HCT116 (cell line): ENCODE results near the gene MCC.

Source experiments
- CBX3 ChIP-seq: IDR thresholded peaks from 2 replicates; pipeline ENCODE4 v1.6.1; 2012; ENCODE audit warnings: low read depth
- CEBPB ChIP-seq: IDR thresholded peaks from 2 replicates; pipeline ENCODE4 v1.6.1; 2012; ENCODE audit warnings: low read depth
- EZH2 ChIP-seq: fragments of 200-600 bp; sonication (generic); IDR thresholded peaks from 2 replicates; pipeline ENCODE4 v1.6.1; 2017; ENCODE audit warnings: antibody characterized with exemption, mixed run types
- EZH2phosphoT487 ChIP-seq: fragments of 200-600 bp; IDR thresholded peaks from 2 replicates; pipeline ENCODE4 v1.6.1; 2018; ENCODE audit warnings: antibody characterized with exemption, borderline replicate concordance
- POLR2A ChIP-seq: IDR thresholded peaks from 2 replicates; pipeline ENCODE4 v1.7.0; 2011; ENCODE audit warnings: borderline replicate concordance; ENCODE audit not compliant: insufficient read depth, insufficient read length; ENCODE audit errors: extremely low read depth
- POLR2AphosphoS5 ChIP-seq: IDR thresholded peaks from 2 replicates; pipeline ENCODE4 v1.6.1; 2011; ENCODE audit warnings: mild to moderate bottlenecking, low read depth, low read length, moderate library complexity
- RAD21 ChIP-seq: IDR thresholded peaks from 2 replicates; pipeline ENCODE4 v1.6.1; 2012; ENCODE audit warnings: low read depth, mild to moderate bottlenecking
- YY1 ChIP-seq: IDR thresholded peaks from 2 replicates; pipeline ENCODE4 v1.6.1; 2011; ENCODE audit warnings: low read length, low read depth, moderate library complexity, mild to moderate bottlenecking; ENCODE audit not compliant: insufficient replicate concordance; ENCODE audit errors: extremely low read depth
- ZNF274 ChIP-seq: fragments of 200-500 bp; sonication (Bioruptor generic); IDR thresholded peaks from 2 replicates; pipeline ENCODE4 v1.6.1; 2014; ENCODE audit warnings: mild to moderate bottlenecking, low read depth, low read length, inconsistent platforms
- TF ChIP-seq, protein P1 (sequence below), 3 experiments: fragments of 200-600 bp in 1 of 3; sonication (generic) in 1 of 3; IDR thresholded peaks in 2 of 3; conservative IDR thresholded peaks in 1 of 3; 2 replicates each; pipeline ENCODE4 v1.5.1; 2012 to 2017; ENCODE audit warnings: low read depth in 2 of 3, low read length in 2 of 3, antibody characterized with exemption in 1 of 3, borderline replicate concordance in 1 of 3, control low read depth in 1 of 3, mild to moderate bottlenecking in 1 of 3, mixed read lengths in 1 of 3, mixed run types in 1 of 3, moderate library complexity in 1 of 3; ENCODE audit not compliant: insufficient read depth in 1 of 3

DNA sequence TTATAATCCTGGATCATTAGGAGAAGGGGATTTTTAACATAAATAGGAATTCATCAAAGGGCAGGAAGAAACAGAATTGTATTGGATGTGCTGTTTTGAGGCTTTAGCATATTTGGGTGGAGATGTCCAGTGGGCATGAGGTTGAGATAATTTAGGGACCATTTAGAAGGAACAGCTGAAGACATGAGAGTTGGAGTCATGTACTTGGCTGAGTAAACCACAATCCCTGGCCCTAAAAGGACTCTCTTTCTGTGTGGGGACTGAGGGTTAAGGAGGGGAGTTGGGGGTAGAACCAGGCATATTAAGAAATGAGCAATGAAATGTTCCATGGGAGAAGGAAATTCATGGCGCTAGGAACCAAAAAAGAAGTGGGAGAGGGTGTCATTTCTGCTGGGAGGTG, 450.1 kb downstream of the MCC start:
- TF ChIP-seq, protein P1, sequence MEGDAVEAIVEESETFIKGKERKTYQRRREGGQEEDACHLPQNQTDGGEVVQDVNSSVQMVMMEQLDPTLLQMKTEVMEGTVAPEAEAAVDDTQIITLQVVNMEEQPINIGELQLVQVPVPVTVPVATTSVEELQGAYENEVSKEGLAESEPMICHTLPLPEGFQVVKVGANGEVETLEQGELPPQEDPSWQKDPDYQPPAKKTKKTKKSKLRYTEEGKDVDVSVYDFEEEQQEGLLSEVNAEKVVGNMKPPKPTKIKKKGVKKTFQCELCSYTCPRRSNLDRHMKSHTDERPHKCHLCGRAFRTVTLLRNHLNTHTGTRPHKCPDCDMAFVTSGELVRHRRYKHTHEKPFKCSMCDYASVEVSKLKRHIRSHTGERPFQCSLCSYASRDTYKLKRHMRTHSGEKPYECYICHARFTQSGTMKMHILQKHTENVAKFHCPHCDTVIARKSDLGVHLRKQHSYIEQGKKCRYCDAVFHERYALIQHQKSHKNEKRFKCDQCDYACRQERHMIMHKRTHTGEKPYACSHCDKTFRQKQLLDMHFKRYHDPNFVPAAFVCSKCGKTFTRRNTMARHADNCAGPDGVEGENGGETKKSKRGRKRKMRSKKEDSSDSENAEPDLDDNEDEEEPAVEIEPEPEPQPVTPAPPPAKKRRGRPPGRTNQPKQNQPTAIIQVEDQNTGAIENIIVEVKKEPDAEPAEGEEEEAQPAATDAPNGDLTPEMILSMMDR (IDR thresholded peaks at IDR 0.05 in 2 of 3, conservative IDR thresholded peaks at IDR 0.05 in 1 of 3; ENCODE audit: borderline replicate concordance in 1 of 3, insufficient read depth in 1 of 3, low read depth in 2 of 3, low read length in 2 of 3), result no peak
- TF ChIP-seq RAD21 (no peak), YY1 (no peak), POLR2A (no peak), ZNF274 (no peak), POLR2AphosphoS5 (no peak), CBX3 (no peak), EZH2phosphoT487 (no peak), EZH2 (no peak), CEBPB (no peak)
